HepG2 (cell line): ENCODE data around the gene KLHL18. TPM values are rescaled to one million over a fixed set of nuclear protein-coding genes. Genes with fewer than 3 reads are reported as not detected.

ENCODE experiments used
- ATF7-NPFF ChIP-seq: sonication (generic); formaldehyde crosslinking; IDR thresholded peaks from 2 replicates; pipeline ENCODE4 v1.8.1; 2023; ENCODE audit warnings: mild to moderate bottlenecking, low read depth, missing genetic modification reagents, moderate library complexity
- CREM ChIP-seq, 2 experiments: sonication (generic) in 1 of 2; formaldehyde crosslinking in 1 of 2; IDR thresholded peaks; 2 replicates each; pipeline versions ENCODE4 v1.4.0 to v1.6.1; 2016 to 2020; ENCODE audit warnings: antibody characterized with exemption in 1 of 2, mild to moderate bottlenecking in 1 of 2, missing genetic modification reagents in 1 of 2
- GABPA ChIP-seq, 2 experiments: IDR thresholded peaks; 2 replicates each; pipeline ENCODE4 v1.6.1; 2011 to 2016; ENCODE audit warnings: low read depth in 2 of 2, low read length in 1 of 2, missing biosample characterization in 1 of 2, missing genetic modification characterization in 1 of 2
- GFI1 ChIP-seq: sonication (generic); formaldehyde crosslinking; IDR thresholded peaks from 2 replicates; pipeline ENCODE4 v1.5.0; 2020; ENCODE audit warnings: missing genetic modification reagents, mild to moderate bottlenecking, borderline replicate concordance
- HDAC1 ChIP-seq: sonication (generic); formaldehyde crosslinking; IDR thresholded peaks from 2 replicates; pipeline ENCODE4 v1.5.1; 2020; ENCODE audit warnings: mild to moderate bottlenecking, missing genetic modification reagents
- HNF4A ChIP-seq: sonication (generic); formaldehyde crosslinking; IDR thresholded peaks from 2 replicates; pipeline ENCODE4 v1.4.0; 2020; ENCODE audit warnings: missing genetic modification reagents
- MIXL1 ChIP-seq: IDR thresholded peaks from 2 replicates; pipeline ENCODE4 v1.6.1; 2016
- NCOA2 ChIP-seq: sonication (generic); formaldehyde crosslinking; IDR thresholded peaks from 2 replicates; pipeline ENCODE4 v1.8.0; 2022; ENCODE audit warnings: inconsistent platforms
- NR2F1 ChIP-seq, 2 experiments: fragments of 450-650 bp in 1 of 2; formaldehyde crosslinking in 1 of 2; IDR thresholded peaks; 2 replicates each; pipeline versions ENCODE4 v1.5.0 to v1.6.1; 2016 to 2020; ENCODE audit warnings: mild to moderate bottlenecking in 1 of 2, missing compliant biosample characterization in 1 of 2, missing genetic modification reagents in 1 of 2, moderate library complexity in 1 of 2
- NR2F2 ChIP-seq: IDR thresholded peaks from 2 replicates; pipeline ENCODE4 v1.6.1; 2012; ENCODE audit warnings: low read depth, inconsistent platforms, borderline replicate concordance
- SIX1 ChIP-seq: sonication (generic); formaldehyde crosslinking; IDR thresholded peaks from 2 replicates; pipeline ENCODE4 v1.4.0; 2020; ENCODE audit warnings: missing genetic modification reagents, borderline replicate concordance
- SOX5 ChIP-seq: IDR thresholded peaks from 2 replicates; pipeline ENCODE4 v1.6.1; 2016; ENCODE audit warnings: borderline replicate concordance
- ZBTB20 ChIP-seq: sonication (generic); formaldehyde crosslinking; IDR thresholded peaks from 2 replicates; pipeline ENCODE4 v1.8.1; 2023; ENCODE audit warnings: missing genetic modification reagents, low read depth, mild to moderate bottlenecking, borderline replicate concordance
- polyA plus RNA-seq, 8 experiments: library from polyadenylated mRNA; depleted of rRNA in 3 of 8; stranded (reverse) in 7 of 8; unstranded in 1 of 8; fragments of >200 nt; fragmentation: Illumina TruSeq in 4 of 8; extraction: Trizol in 4 of 8; gene quantifications; 2 replicates each; pipeline versions ENCODE4 v1.2.1 to v1.2.3, GENCODE V29; 2011 to 2016; ENCODE audit warnings: low read depth in 4 of 8, missing spikeins in 1 of 8, mixed read lengths in 1 of 8; ENCODE audit not compliant: insufficient read depth in 1 of 8
- total RNA-seq, 5 experiments: library from RNA; depleted of rRNA; stranded (reverse); fragments of >200 nt; fragmentation: Illumina TruSeq; extraction: Trizol; gene quantifications; 2 replicates each; pipeline ENCODE4 v1.2.3, GENCODE V29; 2016; ENCODE audit warnings: low read depth in 1 of 5
- TF ChIP-seq, protein P1 (sequence below): sonication (generic); formaldehyde crosslinking; IDR thresholded peaks from 2 replicates; pipeline ENCODE4 v1.5.1; 2020; ENCODE audit warnings: missing genetic modification reagents, mild to moderate bottlenecking, borderline replicate concordance
- TF ChIP-seq, protein P2 (sequence below): sonication (generic); formaldehyde crosslinking; IDR thresholded peaks from 2 replicates; pipeline ENCODE4 v1.4.0; 2020; ENCODE audit warnings: missing genetic modification reagents, borderline replicate concordance
- TF ChIP-seq, protein P3 (sequence below): sonication (generic); formaldehyde crosslinking; IDR thresholded peaks from 2 replicates; pipeline ENCODE4 v1.4.0; 2020; ENCODE audit warnings: missing genetic modification reagents
- TF ChIP-seq, protein P4 (sequence below): sonication (generic); formaldehyde crosslinking; IDR thresholded peaks from 2 replicates; pipeline ENCODE4 v1.4.0; 2020; ENCODE audit warnings: missing genetic modification reagents, mild to moderate bottlenecking, borderline replicate concordance
- TF ChIP-seq, protein P5 (sequence below): sonication (generic); formaldehyde crosslinking; IDR thresholded peaks from 2 replicates; pipeline ENCODE4 v1.5.0; 2020; ENCODE audit warnings: missing genetic modification reagents
- TF ChIP-seq, protein P6 (sequence below): sonication (generic); formaldehyde crosslinking; IDR thresholded peaks from 2 replicates; pipeline ENCODE4 v1.4.0; 2020; ENCODE audit warnings: missing genetic modification reagents

KLHL18 gene
- total and polyA plus RNA-seq, 2 of the 13 experiments (the other 11 are each of a cell fraction or from before 2014, with no cell fraction given), result 17.5 to 18.8 TPM

DNA sequence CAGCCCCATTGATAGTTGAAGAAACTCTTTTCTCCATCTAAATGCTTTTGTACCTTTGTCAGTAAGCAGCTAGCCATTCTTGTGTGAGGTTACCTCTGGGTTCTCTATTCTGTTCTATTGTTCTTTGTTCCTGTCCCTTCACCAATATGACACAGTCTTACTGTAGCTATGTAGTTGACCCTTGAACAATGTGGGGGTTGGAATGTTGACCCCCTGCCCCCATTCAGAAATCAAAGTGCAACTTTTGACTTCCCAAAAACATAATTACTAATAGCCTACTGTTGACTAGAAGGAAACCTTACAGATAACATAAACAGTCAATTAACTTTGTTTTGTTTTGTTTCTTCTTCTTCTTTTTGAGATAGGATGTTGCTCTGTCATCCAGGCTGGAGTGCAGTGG lies 18.7 kb downstream of the KLHL18 start (continued):
- peak; percentile 99 for TF ChIP-seq SOX5 (CRISPR knock-in tag)
- TF ChIP-seq, protein P1, sequence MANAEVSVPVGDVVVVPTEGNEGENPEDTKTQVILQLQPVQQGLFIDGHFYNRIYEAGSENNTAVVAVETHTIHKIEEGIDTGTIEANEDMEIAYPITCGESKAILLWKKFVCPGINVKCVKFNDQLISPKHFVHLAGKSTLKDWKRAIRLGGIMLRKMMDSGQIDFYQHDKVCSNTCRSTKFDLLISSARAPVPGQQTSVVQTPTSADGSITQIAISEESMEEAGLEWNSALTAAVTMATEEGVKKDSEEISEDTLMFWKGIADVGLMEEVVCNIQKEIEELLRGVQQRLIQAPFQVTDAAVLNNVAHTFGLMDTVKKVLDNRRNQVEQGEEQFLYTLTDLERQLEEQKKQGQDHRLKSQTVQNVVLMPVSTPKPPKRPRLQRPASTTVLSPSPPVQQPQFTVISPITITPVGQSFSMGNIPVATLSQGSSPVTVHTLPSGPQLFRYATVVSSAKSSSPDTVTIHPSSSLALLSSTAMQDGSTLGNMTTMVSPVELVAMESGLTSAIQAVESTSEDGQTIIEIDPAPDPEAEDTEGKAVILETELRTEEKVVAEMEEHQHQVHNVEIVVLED (CRISPR knock-in tag), result no peak
- TF ChIP-seq ZBTB20 (CRISPR knock-in tag), result no peak
- peak; percentile 87 for TF ChIP-seq NR2F2
- TF ChIP-seq CREM (IDR thresholded peaks at IDR 0.05), result peak; percentile 47; the same call in 1 of the 2 replicates
- TF ChIP-seq CREM (CRISPR knock-in tag; IDR thresholded peaks at IDR 0.05), result no peak
- TF ChIP-seq, protein P2, sequence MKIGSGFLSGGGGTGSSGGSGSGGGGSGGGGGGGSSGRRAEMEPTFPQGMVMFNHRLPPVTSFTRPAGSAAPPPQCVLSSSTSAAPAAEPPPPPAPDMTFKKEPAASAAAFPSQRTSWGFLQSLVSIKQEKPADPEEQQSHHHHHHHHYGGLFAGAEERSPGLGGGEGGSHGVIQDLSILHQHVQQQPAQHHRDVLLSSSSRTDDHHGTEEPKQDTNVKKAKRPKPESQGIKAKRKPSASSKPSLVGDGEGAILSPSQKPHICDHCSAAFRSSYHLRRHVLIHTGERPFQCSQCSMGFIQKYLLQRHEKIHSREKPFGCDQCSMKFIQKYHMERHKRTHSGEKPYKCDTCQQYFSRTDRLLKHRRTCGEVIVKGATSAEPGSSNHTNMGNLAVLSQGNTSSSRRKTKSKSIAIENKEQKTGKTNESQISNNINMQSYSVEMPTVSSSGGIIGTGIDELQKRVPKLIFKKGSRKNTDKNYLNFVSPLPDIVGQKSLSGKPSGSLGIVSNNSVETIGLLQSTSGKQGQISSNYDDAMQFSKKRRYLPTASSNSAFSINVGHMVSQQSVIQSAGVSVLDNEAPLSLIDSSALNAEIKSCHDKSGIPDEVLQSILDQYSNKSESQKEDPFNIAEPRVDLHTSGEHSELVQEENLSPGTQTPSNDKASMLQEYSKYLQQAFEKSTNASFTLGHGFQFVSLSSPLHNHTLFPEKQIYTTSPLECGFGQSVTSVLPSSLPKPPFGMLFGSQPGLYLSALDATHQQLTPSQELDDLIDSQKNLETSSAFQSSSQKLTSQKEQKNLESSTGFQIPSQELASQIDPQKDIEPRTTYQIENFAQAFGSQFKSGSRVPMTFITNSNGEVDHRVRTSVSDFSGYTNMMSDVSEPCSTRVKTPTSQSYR (CRISPR knock-in tag), result peak; percentile 96
- no peak for TF ChIP-seq SIX1 (CRISPR knock-in tag)
- TF ChIP-seq, protein P3, sequence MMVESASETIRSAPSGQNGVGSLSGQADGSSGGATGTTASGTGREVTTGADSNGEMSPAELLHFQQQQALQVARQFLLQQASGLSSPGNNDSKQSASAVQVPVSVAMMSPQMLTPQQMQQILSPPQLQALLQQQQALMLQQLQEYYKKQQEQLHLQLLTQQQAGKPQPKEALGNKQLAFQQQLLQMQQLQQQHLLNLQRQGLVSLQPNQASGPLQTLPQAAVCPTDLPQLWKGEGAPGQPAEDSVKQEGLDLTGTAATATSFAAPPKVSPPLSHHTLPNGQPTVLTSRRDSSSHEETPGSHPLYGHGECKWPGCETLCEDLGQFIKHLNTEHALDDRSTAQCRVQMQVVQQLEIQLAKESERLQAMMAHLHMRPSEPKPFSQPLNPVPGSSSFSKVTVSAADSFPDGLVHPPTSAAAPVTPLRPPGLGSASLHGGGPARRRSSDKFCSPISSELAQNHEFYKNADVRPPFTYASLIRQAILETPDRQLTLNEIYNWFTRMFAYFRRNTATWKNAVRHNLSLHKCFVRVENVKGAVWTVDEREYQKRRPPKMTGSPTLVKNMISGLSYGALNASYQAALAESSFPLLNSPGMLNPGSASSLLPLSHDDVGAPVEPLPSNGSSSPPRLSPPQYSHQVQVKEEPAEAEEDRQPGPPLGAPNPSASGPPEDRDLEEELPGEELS (CRISPR knock-in tag), result peak; percentile 71
- TF ChIP-seq HDAC1 (CRISPR knock-in tag), result no peak; the same call in 1 of the 2 replicates
- TF ChIP-seq, protein P4, sequence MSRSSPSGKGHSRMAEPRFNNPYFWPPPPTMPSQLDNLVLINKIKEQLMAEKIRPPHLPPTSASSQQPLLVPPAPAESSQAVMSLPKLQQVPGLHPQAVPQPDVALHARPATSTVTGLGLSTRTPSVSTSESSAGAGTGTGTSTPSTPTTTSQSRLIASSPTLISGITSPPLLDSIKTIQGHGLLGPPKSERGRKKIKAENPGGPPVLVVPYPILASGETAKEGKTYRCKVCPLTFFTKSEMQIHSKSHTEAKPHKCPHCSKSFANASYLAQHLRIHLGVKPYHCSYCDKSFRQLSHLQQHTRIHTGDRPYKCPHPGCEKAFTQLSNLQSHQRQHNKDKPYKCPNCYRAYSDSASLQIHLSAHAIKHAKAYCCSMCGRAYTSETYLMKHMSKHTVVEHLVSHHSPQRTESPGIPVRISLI (CRISPR knock-in tag), result no peak
- TF ChIP-seq, protein P5, sequence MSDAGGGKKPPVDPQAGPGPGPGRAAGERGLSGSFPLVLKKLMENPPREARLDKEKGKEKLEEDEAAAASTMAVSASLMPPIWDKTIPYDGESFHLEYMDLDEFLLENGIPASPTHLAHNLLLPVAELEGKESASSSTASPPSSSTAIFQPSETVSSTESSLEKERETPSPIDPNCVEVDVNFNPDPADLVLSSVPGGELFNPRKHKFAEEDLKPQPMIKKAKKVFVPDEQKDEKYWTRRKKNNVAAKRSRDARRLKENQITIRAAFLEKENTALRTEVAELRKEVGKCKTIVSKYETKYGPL (CRISPR knock-in tag), result no peak
- peak; percentile 73 to 95 for TF ChIP-seq NR2F1 (CRISPR knock-in tag; IDR thresholded peaks at IDR 0.05)
- no peak for TF ChIP-seq ATF7-NPFF (CRISPR knock-in tag)
- TF ChIP-seq NCOA2 (CRISPR knock-in tag), result peak; percentile 47; the same call in 1 of the 2 replicates
- TF ChIP-seq HNF4A (CRISPR knock-in tag), result peak; percentile 83
- TF ChIP-seq MIXL1 (CRISPR knock-in tag), result peak; percentile 61; the same call in 1 of the 2 replicates
- peak; percentile 42; the same call in 1 of the 2 replicates for TF ChIP-seq GFI1 (CRISPR knock-in tag)
- TF ChIP-seq, protein P6, sequence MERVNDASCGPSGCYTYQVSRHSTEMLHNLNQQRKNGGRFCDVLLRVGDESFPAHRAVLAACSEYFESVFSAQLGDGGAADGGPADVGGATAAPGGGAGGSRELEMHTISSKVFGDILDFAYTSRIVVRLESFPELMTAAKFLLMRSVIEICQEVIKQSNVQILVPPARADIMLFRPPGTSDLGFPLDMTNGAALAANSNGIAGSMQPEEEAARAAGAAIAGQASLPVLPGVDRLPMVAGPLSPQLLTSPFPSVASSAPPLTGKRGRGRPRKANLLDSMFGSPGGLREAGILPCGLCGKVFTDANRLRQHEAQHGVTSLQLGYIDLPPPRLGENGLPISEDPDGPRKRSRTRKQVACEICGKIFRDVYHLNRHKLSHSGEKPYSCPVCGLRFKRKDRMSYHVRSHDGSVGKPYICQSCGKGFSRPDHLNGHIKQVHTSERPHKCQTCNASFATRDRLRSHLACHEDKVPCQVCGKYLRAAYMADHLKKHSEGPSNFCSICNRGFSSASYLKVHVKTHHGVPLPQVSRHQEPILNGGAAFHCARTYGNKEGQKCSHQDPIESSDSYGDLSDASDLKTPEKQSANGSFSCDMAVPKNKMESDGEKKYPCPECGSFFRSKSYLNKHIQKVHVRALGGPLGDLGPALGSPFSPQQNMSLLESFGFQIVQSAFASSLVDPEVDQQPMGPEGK (CRISPR knock-in tag), result peak; percentile 86
- TF ChIP-seq GABPA (IDR thresholded peaks at IDR 0.05; ENCODE audit: low read depth, low read length), result no peak
- TF ChIP-seq GABPA (CRISPR knock-in tag; IDR thresholded peaks at IDR 0.05; ENCODE audit: low read depth), result peak; percentile 31; the same call in 1 of the 2 replicates
